ENCODE data around the gene BMP8B. TPM values are rescaled to one million over a fixed set of nuclear protein-coding genes. Genes with fewer than 3 reads are reported as not detected.
A peak's percentile ranks its signal among the peaks of the same experiment; 100 is the strongest.
"Not testable (repeated sequence)": the region's sequence is repeated elsewhere in the genome, so short reads cannot be mapped to it uniquely, and the experiment has no call there.

Gene BMP8B
- total and polyA plus RNA-seq, 11 donors = 0.08 to 0.68 (median 0.49) TPM

GRCh38 chr1:39825432-39825941 is 36.8 kb upstream of the BMP8B start:
- TF ChIP-seq, protein P1, sequence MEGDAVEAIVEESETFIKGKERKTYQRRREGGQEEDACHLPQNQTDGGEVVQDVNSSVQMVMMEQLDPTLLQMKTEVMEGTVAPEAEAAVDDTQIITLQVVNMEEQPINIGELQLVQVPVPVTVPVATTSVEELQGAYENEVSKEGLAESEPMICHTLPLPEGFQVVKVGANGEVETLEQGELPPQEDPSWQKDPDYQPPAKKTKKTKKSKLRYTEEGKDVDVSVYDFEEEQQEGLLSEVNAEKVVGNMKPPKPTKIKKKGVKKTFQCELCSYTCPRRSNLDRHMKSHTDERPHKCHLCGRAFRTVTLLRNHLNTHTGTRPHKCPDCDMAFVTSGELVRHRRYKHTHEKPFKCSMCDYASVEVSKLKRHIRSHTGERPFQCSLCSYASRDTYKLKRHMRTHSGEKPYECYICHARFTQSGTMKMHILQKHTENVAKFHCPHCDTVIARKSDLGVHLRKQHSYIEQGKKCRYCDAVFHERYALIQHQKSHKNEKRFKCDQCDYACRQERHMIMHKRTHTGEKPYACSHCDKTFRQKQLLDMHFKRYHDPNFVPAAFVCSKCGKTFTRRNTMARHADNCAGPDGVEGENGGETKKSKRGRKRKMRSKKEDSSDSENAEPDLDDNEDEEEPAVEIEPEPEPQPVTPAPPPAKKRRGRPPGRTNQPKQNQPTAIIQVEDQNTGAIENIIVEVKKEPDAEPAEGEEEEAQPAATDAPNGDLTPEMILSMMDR (IDR thresholded peaks at IDR 0.05) = no peak
- TF ChIP-seq POLR2A (IDR thresholded peaks at IDR 0.05) = no peak
- Histone ChIP-seq H3K4me1 (no peaks in the 10 kb centered on the region), H3K36me3 (no peaks in the 10 kb centered on the region), H3K27ac (no peak overlapping the region), H3K27me3 (peaks cover 0 to 15% (median 0%) of the 10 kb centered on the region in 9 donors), H3K9me3 (no peaks in the 10 kb centered on the region), H3K4me3 (no peak overlapping the region)
- DNase-seq (no peak), ATAC-seq (peak in 2 of 4 donors; percentile 34 to 52)
- intact Hi-C loops (cut with DNase I) = no loop called here
- 80 to 88% (median 84%) methylated on average over 6 to 7 of the region's 7 CpGs for WGBS, 4 donors

GRCh38 chr1:39823450-39823849 is 34.8 kb upstream of the BMP8B start:
- not testable (repeated sequence) for DNase-seq, H3K4me3 ChIP-seq, H3K9me3 ChIP-seq, H3K4me1 ChIP-seq, H3K27ac ChIP-seq, H3K36me3 ChIP-seq, ATAC-seq
- H3K27me3 ChIP-seq = peaks cover 0 to 11% (median 0%) of the 10 kb centered on the region in 9 donors
- 94 to 97% (median 96%) methylated on average over 3 of the region's 3 CpGs for WGBS, 4 donors
- intact Hi-C loops (cut with DNase I) = loop anchor here in 1 of 10 donors (5.0 kb wide), 1 partner anchor 209 kb away; no protein-coding TSS in a partner anchor

GRCh38 chr1:39822146-39822545 is 33.5 kb upstream of the BMP8B start:
- H3K4me3 ChIP-seq = no peak overlapping the region
- peaks cover 0 to 22% (median 0%) of the 10 kb centered on the region in 9 donors for H3K27me3 ChIP-seq
- 65 to 69% (median 68%) methylated on average over 5 of the region's 5 CpGs for WGBS, 4 donors
- ATAC-seq (no peak), DNase-seq (no peak)
- TF ChIP-seq, protein P1 (IDR thresholded peaks at IDR 0.05) = no peak
- no peak for TF ChIP-seq POLR2A (IDR thresholded peaks at IDR 0.05)
- peaks cover 0 to 3% (median 0%) of the 10 kb centered on the region in 12 donors for H3K4me1 ChIP-seq
- no peak overlapping the region for H3K27ac ChIP-seq
- no peaks in the 10 kb centered on the region for H3K36me3 ChIP-seq
- intact Hi-C loops (cut with DNase I) = loop anchor here in 1 of 10 donors (5.0 kb wide), 1 partner anchor 210 kb away; no protein-coding TSS in a partner anchor
- H3K9me3 ChIP-seq = no peaks in the 10 kb centered on the region

- WGBS, 4 donors = 75 to 84% (median 79%) methylated on average over 22 of the region's 22 CpGs
- Histone ChIP-seq H3K27me3 (peaks cover 0 to 22% (median 0%) of the 10 kb centered on the region in 9 donors), H3K4me3 (no peak overlapping the region), H3K27ac (no peak overlapping the region), H3K9me3 (no peaks in the 10 kb centered on the region), H3K4me1 (peaks cover 0 to 3% (median 0%) of the 10 kb centered on the region in 12 donors), H3K36me3 (no peaks in the 10 kb centered on the region)
- DNase-seq (peak in 1 of 5 donors; percentile 62), ATAC-seq (no peak)
- TF ChIP-seq POLR2A (IDR thresholded peaks at IDR 0.05) = no peak
- TF ChIP-seq, protein P1 (IDR thresholded peaks at IDR 0.05) = no peak
- intact Hi-C loops (cut with DNase I) = loop anchor here in 7 of 10 donors (2.0 to 5.0 kb wide), 5 partner anchors 78 to 263 kb away; no protein-coding TSS in a partner anchor
Observed at GRCh38 chr1:39819091-39819812, 30.6 kb upstream of the BMP8B start.

Measured in heart left ventricle (tissue), 16 donors.